ENCODE measurements around the gene SCAF8.

DNA sequence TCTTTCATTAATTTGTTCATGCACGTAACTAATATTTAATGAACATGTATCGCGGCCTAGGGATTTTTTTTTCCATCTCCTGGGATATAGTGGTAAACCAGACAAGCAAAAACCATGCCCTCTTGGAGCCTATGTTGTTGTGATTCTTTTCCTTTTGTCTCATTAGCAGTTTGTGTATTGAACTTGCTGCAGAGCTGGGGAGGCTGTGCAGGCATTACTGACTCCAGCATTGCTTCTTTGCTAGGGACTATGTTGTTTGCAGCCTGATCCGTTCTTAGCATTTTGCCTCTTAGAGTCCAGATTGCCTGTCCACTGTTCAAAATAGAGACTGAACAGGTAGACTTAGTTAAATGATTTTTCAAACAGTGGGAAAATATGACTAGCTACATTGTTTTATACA, 9.7 kb downstream of the SCAF8 start:
- TF ChIP-seq, protein P1, sequence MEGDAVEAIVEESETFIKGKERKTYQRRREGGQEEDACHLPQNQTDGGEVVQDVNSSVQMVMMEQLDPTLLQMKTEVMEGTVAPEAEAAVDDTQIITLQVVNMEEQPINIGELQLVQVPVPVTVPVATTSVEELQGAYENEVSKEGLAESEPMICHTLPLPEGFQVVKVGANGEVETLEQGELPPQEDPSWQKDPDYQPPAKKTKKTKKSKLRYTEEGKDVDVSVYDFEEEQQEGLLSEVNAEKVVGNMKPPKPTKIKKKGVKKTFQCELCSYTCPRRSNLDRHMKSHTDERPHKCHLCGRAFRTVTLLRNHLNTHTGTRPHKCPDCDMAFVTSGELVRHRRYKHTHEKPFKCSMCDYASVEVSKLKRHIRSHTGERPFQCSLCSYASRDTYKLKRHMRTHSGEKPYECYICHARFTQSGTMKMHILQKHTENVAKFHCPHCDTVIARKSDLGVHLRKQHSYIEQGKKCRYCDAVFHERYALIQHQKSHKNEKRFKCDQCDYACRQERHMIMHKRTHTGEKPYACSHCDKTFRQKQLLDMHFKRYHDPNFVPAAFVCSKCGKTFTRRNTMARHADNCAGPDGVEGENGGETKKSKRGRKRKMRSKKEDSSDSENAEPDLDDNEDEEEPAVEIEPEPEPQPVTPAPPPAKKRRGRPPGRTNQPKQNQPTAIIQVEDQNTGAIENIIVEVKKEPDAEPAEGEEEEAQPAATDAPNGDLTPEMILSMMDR (IDR thresholded peaks at IDR 0.05; ENCODE audit: control extremely low read depth in 1 of 3, insufficient read depth in 1 of 3, low read depth in 1 of 3, low read length in 3 of 3), result no peak
- TF ChIP-seq POLR2AphosphoS5 (IDR thresholded peaks at IDR 0.05; ENCODE audit: low read depth, low read length) (no peak), EZH2 (IDR thresholded peaks at IDR 0.05; ENCODE audit: low read depth, low read length, severe bottlenecking) (no peak), RFX5 (IDR thresholded peaks at IDR 0.05; ENCODE audit: borderline replicate concordance, low read depth, low read length) (no peak), USF2 (IDR thresholded peaks at IDR 0.05; ENCODE audit: low read length) (no peak), POLR2A (IDR thresholded peaks at IDR 0.05; ENCODE audit: control extremely low read depth in 1 of 2, low read depth in 2 of 2, low read length in 2 of 2) (no peak), RAD21 (IDR thresholded peaks at IDR 0.05 in 1 of 2, conservative IDR thresholded peaks at IDR 0.05 in 1 of 2; ENCODE audit: low read depth in 2 of 2, low read length in 2 of 2) (no peak), RBBP5 (IDR thresholded peaks at IDR 0.05; ENCODE audit: borderline replicate concordance, low read depth, low read length) (no peak), TAF1 (IDR thresholded peaks at IDR 0.05; ENCODE audit: low read depth, low read length) (no peak), YY1 (IDR thresholded peaks at IDR 0.05; ENCODE audit: low read depth, low read length) (no peak)
- TF ChIP-seq, protein P2, sequence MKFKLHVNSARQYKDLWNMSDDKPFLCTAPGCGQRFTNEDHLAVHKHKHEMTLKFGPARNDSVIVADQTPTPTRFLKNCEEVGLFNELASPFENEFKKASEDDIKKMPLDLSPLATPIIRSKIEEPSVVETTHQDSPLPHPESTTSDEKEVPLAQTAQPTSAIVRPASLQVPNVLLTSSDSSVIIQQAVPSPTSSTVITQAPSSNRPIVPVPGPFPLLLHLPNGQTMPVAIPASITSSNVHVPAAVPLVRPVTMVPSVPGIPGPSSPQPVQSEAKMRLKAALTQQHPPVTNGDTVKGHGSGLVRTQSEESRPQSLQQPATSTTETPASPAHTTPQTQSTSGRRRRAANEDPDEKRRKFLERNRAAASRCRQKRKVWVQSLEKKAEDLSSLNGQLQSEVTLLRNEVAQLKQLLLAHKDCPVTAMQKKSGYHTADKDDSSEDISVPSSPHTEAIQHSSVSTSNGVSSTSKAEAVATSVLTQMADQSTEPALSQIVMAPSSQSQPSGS (IDR thresholded peaks at IDR 0.05; ENCODE audit: low read length), result no peak
